Right lobe of liver (tissue), 4 donors: ENCODE results near the gene HOXA11.

Source experiments
- POLR2A ChIP-seq: fragments of 450-650 bp; IDR thresholded peaks from one replicate; pipeline ENCODE4 v1.6.1; 2017; ENCODE audit warnings: antibody characterized with exemption, mild to moderate bottlenecking
- TF ChIP-seq, protein P1 (sequence below), 4 donors: fragments of 200-600 bp in 3 of 4; fragments of 450-650 bp in 1 of 4; IDR thresholded peaks; one replicate each; pipeline versions ENCODE4 v1.5.1 to v1.8.0; 2016 to 2022; ENCODE audit warnings: antibody characterized with exemption in 4 of 4, mild to moderate bottlenecking in 2 of 4
- donor health status: DM: no; HTN: no; CAD: no.
- donor health status: DM: no; HTN: no; CAD: no.
- donor health status: DM: no; HTN: yes; CAD: no.

DNA sequence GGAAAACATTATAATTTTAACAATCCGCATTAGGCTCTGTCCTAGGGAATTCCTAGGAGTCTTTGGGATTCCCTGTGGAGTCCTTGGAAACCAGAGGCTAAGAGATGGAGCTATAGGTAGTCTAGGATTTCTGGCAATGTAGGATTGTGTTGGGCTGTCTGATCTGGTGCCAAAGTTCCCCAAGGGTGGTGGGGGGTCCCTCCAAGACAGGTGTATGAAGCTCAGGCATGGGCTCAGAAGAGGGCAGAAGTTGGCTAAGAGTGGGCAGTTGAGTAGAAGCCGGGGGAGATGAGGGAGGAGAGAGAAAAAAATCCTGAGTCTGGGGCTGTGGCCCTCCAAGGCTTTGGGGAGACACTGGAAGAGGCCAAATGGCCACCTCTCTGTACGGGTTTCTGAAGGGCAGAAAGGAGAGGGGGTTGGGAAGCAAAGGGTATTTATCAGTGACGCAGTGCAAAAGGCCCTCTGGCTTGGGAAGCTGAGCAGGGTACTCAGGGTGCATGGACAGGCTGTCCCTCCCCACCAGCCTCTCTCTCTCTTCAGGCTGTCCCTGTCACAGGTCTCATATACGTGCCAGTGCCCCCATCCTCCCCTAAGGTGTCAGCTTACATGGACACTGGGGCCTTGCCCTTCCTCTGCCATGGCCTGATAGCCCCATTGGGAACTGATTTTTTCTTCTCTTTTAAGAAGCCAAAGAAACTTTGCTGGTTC lies 38.4 kb downstream of the HOXA11 start:
- TF ChIP-seq POLR2A, result no peak
- TF ChIP-seq, protein P1, sequence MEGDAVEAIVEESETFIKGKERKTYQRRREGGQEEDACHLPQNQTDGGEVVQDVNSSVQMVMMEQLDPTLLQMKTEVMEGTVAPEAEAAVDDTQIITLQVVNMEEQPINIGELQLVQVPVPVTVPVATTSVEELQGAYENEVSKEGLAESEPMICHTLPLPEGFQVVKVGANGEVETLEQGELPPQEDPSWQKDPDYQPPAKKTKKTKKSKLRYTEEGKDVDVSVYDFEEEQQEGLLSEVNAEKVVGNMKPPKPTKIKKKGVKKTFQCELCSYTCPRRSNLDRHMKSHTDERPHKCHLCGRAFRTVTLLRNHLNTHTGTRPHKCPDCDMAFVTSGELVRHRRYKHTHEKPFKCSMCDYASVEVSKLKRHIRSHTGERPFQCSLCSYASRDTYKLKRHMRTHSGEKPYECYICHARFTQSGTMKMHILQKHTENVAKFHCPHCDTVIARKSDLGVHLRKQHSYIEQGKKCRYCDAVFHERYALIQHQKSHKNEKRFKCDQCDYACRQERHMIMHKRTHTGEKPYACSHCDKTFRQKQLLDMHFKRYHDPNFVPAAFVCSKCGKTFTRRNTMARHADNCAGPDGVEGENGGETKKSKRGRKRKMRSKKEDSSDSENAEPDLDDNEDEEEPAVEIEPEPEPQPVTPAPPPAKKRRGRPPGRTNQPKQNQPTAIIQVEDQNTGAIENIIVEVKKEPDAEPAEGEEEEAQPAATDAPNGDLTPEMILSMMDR (IDR thresholded peaks at IDR 0.05), result no peak
